ENCODE measurements around the gene PI16.

The PI16 gene

DNA sequence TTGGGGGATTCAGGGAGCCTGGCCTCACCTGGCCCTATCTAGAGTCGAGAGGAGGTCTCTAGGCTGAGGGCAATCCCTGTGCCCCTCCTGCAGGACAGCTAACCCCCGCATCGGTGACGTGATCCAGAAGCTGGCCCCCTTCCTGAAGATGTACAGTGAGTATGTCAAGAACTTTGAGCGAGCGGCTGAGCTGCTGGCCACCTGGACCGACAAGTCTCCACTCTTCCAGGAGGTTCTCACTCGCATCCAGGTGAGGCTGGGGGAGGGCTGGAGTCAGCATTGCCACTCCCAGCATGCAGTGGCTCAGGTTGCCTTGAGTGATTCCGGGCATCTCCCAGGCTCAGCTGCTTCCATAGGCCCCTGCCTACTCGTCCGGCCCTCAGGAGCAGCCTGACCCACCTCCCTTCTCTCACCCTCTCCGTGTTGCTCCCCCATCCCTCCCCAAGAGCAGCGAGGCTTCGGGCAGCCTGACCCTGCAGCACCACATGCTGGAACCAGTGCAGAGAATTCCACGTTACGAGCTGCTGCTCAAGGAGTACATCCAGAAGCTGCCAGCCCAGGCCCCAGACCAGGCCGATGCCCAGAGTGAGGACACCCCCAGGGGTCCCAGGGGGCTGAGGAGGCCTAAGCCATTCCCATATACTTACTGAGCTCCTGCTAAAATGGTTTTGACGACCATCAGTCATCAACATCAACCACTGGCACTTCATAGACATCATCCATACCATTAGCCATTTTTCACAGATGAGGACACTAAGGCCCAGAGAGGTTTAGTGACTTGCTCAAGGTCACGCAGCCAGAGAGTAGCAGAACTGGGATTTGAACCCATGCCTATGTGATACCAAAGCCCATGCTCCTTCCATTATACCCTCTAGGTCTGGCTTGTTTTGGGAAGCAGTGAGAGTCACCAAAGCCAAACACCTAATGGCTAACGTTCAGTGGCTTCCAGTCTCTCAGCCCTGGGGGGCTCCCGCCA is 59.3 kb downstream of the PI16 start:
- Histone ChIP-seq H3K27me3 (ENCODE audit: insufficient read depth, poor library complexity, severe bottlenecking) (no peaks in the 10 kb centered on the region), H3K27ac (replicated peaks) (no peak overlapping the region), H3K4me3 (replicated peaks; ENCODE audit: insufficient read depth, low read length) (no peak overlapping the region)
- DNase-seq (ENCODE audit: low read depth in 1 of 2, low spot score in 1 of 2) = no peak
- TF ChIP-seq POLR2AphosphoS5 (IDR thresholded peaks at IDR 0.05; ENCODE audit: low read depth) (no peak), GABPA (IDR thresholded peaks at IDR 0.05; ENCODE audit: low read depth) (no peak), SPI1 (IDR thresholded peaks at IDR 0.05; ENCODE audit: borderline replicate concordance, low read depth) (no peak)
- TF ChIP-seq, protein P1, sequence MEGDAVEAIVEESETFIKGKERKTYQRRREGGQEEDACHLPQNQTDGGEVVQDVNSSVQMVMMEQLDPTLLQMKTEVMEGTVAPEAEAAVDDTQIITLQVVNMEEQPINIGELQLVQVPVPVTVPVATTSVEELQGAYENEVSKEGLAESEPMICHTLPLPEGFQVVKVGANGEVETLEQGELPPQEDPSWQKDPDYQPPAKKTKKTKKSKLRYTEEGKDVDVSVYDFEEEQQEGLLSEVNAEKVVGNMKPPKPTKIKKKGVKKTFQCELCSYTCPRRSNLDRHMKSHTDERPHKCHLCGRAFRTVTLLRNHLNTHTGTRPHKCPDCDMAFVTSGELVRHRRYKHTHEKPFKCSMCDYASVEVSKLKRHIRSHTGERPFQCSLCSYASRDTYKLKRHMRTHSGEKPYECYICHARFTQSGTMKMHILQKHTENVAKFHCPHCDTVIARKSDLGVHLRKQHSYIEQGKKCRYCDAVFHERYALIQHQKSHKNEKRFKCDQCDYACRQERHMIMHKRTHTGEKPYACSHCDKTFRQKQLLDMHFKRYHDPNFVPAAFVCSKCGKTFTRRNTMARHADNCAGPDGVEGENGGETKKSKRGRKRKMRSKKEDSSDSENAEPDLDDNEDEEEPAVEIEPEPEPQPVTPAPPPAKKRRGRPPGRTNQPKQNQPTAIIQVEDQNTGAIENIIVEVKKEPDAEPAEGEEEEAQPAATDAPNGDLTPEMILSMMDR (IDR thresholded peaks at IDR 0.05; ENCODE audit: insufficient read depth, low read length) = no peak
- TF ChIP-seq, protein P2, sequence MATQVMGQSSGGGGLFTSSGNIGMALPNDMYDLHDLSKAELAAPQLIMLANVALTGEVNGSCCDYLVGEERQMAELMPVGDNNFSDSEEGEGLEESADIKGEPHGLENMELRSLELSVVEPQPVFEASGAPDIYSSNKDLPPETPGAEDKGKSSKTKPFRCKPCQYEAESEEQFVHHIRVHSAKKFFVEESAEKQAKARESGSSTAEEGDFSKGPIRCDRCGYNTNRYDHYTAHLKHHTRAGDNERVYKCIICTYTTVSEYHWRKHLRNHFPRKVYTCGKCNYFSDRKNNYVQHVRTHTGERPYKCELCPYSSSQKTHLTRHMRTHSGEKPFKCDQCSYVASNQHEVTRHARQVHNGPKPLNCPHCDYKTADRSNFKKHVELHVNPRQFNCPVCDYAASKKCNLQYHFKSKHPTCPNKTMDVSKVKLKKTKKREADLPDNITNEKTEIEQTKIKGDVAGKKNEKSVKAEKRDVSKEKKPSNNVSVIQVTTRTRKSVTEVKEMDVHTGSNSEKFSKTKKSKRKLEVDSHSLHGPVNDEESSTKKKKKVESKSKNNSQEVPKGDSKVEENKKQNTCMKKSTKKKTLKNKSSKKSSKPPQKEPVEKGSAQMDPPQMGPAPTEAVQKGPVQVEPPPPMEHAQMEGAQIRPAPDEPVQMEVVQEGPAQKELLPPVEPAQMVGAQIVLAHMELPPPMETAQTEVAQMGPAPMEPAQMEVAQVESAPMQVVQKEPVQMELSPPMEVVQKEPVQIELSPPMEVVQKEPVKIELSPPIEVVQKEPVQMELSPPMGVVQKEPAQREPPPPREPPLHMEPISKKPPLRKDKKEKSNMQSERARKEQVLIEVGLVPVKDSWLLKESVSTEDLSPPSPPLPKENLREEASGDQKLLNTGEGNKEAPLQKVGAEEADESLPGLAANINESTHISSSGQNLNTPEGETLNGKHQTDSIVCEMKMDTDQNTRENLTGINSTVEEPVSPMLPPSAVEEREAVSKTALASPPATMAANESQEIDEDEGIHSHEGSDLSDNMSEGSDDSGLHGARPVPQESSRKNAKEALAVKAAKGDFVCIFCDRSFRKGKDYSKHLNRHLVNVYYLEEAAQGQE (IDR thresholded peaks at IDR 0.05; ENCODE audit: insufficient replicate concordance, low read depth) = no peak
